HG02623 (cell line): ENCODE data around the gene PRSS33.

Source experiments
- ATAC-seq: cut with Tn5 transposase; IDR thresholded peaks from one replicate; pipeline ENCODE4 v1.9.1; 2021; ENCODE audit warnings: moderate library complexity; ENCODE audit not compliant: unreplicated experiment

PRSS33 gene

DNA sequence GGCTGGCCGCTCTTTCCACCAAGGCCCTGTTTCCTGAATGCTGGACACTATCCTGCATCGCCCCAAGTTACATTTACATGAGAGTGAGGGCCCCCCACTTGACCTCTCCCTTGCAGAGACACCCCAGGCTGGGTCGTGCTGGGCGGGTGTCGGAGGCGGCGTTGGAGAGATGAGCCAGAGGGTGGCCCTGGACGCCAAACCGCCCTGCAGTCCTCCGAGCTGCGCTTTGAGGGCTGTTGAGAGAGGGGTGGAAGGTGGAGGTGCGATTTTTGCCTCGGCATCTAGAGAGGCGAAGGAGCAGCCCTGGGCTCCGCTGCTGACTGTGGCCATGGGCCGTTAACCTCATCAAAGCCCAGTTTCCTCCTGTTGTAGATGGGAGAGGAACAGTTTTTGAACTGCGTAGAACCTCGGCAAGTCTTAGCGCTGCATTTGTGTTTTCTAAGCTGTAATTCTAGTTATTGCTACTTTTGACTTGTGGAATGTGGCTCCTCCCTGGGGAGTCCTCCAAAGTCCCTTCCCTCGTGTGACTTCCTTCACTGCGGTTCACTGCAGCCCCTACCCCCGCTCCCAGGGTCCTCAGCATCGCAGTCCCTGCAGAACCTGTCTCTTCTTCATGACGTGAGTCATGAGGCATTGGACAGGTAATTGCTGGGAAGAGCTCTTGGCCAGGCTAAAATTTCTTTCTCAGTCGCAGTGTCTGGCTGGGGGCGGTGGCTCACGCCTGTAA, 9.3 kb downstream of the PRSS33 start:
- no peak for ATAC-seq

DNA sequence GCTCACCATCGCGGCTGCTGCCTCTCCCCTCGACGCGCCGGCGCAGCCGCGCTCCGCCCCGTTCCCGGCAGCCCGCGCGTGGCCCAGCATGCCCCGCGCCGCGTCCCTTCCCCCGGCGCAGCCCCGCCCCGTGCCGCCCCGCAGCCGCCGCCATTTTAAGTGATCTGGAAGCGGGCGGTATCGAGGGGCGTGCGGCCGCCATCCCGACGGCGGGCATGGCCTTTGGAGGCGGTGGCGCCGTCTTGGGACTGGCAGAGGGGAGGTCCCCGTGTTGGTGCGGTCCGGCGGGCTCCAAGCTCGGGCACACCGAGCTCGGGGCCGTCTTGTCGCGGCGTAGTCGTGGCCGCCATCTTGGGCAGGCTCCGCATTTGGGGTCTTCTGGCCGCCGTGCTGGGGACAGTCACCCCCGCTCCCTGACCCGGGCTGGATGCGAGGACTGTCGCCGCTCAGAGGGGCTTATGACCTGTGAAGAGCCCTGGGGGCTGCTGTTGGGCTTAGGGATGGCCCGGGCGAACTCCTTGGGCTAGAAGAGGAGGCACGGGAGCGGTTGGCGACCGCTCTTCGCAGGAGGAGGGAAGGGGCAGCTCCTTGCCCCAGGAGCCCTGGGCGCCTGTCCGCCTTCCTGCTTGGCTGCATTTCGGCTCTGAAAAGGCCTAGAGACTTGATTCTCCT, 10.0 kb downstream of the PRSS33 start, which contains the start of gene ELOB:
ELOB (minus strand) TSS at position 50 of the 672 bp plus-strand sequence; CDS start at position 9, 41 bp downstream.
- peak; percentile 72 for ATAC-seq

DNA sequence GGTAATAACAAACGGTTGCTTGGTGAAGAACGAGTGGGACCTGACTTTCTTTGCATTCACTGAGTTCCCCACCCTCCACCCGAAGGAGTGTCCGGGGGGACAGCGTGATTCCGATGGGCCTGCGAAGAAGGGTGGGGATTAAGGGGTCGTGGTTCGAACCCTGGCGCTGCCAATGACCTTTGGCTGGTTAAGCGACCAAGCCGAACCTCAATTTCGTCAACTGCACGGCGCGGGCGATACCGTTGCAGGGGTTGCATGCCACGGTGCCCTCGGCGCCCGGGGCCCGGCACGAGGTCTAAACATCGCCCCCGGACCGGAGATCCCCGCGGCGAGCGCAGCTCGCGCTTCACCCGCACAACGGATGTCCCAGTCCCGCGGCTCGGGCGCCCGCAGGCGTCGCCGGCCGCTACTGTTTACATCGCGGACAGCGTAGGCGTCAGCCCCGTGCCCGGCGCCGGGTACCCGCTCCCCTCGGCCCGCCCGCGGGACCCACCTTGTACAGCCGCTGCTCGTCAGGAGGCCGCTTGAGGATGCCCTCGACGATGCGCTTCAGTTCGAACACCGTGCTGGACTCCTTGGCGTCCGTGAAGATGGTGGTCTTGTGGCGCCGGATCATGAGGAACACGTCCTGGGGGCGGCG, 10.7 kb downstream of the PRSS33 start:
- peak; percentile 29 for ATAC-seq

DNA sequence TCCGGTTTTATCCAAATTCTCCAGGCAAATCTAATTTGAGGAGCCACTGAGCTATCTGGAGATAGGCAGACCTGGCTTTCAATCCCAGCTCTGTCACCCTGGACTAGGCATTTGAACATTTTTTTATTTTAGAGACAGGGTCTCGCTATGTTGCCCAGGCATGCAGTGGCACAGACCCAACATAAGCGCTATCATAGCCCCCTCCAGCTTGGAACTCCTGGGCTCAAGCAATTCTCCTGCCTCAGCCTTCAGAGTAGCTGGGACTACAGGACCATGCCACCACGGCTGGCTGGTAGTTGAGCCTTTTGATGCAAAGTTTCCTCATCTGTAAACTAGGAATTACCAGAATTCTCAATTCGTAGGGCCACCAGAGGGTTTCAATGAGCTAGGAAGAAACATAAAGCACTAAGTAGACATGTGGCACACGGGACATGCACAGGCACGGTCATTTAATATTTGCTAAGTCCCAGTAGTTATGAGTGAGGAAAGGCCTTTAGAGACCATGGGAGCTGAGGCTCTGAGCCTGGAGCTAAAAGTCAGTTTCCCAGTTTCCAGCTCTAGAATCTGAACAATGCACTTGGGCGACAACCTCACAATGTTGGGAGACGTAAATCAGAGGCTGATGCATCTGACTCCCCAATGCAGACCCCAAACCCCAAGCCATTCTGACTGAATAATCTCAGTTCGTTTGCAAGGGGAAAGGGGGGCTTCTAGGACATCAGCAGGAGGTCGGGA, 11.4 kb downstream of the PRSS33 start:
- ATAC-seq: no peak

DNA sequence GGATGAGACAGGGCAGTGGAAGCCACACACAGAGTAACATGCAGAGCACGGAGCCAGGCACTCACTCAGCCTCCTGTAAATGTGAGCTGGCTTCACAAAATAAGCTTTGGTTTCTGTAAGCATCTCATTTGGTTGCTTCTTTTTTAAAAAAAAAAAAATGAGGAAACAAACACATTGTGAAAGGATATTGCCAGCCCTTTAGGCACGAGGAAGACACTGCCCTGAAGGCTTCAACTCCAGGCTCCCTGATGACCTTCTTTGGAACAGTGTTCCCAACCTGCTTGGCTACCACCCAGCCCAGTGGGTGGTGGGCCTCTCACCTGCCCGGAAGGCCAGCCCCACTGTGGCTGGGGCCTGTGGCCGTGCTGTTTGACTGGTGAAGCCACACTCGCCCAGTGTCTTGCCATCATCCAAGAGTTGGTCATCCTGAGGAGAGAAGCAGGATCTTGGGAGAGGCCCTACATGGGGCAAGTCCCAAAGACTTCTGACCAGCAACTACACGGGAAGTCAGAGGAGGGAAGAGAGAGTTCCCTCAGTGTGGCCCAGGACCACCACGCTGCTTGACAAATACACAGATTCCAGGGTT, 12.1 kb downstream of the PRSS33 start:
- ATAC-seq: no peak

DNA sequence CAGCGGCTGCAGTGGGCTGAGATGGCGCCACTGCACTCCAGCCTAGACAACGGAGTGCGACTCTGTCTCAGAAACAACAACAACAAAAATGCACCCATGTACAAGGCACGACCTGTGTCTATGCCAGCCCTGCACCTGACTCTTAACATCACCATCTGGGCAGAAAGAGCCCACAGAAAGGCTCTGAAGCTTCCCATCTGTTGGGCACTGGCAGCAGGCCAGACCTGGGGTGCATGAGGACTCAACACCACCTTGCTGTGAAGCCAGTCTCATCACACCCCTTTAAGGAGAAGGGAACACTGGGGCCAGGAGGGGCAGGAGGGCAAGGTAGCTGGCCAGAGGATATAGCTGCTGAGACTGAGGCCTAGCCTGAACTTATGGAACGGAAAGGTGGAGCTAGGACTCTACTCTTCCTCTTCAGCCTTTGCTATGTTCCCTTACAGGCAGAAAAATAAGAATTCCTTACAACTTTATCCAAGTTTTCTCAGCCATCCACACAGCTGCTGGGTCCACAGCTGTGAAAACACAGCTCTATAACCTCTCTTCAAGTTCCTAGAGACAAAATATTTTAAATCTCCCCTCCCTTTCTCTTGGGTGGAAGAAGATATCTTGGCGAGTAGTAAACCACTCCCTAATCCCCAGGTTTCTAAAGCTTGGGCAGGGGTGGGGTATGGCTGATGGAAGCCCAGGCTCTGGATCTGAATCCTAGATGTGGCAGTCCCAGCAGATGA, 13.0 kb downstream of the PRSS33 start:
- no peak for ATAC-seq

DNA sequence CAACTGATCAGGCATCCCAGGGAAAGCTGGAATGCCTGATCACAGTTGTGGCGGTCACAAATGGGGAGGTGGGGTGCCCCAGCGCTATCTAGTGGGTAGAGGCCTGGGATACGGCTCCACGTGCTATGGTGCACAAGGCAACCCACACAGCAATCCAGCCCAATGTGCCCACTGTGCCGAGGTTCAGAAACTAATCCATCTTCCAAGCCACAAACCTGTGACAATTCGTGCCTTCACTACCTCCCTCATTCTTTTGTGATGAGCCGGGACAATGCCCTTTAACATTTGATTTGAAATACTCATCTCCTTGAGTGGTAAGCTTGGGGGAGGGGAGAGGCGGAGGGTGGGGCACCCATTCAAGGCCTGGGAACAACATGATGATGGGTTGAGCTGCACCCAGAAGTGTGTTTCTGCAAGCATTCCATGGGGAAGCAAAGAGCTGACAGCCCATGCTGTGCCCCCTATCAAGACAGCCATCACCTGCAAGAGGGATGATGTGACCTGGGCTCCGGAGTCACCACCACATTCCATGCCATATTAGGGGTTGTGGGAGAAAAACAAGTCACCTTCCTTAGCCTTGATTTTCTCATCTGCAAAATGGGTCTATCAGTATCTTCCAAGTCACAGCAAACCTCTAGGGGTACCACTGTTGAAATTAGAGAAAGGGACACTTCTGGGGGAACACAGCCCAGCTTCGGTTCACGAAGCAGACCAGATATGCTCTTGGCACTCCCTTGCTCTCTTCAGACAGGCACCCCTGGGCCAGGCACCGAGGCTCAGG, 14.0 kb downstream of the PRSS33 start:
- no peak for ATAC-seq

DNA sequence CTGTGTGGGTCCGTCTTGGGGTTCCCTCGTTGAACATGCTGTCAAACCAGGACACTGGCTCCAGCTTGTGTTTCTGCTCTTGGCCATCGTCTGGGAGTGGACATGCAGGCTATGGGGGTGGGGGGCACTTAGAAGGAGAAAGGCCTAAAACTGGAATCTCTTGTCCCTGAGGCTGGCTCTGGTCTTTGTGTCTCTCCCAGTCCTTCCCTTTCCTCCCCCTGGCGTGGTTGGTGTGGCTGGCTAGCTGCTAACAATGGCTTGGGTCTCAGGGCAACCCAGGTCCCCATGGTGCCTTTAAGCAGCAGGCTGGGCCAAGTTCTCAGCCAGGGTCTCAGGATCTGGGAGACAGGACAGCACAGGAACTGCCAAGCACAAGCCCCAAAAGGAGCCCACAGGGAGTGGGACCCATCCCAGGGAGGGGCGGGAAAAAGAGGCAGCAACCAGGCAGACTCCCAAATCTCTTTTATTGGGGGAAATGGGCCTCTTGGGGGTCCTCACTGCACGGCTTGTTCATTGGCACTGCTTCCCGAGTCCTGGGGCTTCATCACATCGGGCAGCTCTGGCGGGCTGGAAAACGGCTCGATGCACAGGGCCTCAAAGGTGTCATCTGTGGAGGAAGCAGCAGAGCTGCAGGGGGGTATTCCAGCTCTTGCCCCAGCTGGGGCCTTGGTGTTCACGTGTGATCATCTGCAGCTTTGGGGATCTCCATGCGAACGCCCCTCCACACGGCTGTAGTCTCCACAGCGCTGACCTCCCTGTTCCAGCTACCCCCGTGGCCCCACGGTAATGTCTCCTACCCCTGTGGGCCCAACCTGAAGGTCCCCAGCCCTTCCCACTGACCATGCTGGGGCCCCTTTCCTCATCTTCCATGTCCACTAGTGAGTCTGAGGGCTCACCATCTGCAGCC, 15.6 kb downstream of the PRSS33 start:
- no peak for ATAC-seq

DNA sequence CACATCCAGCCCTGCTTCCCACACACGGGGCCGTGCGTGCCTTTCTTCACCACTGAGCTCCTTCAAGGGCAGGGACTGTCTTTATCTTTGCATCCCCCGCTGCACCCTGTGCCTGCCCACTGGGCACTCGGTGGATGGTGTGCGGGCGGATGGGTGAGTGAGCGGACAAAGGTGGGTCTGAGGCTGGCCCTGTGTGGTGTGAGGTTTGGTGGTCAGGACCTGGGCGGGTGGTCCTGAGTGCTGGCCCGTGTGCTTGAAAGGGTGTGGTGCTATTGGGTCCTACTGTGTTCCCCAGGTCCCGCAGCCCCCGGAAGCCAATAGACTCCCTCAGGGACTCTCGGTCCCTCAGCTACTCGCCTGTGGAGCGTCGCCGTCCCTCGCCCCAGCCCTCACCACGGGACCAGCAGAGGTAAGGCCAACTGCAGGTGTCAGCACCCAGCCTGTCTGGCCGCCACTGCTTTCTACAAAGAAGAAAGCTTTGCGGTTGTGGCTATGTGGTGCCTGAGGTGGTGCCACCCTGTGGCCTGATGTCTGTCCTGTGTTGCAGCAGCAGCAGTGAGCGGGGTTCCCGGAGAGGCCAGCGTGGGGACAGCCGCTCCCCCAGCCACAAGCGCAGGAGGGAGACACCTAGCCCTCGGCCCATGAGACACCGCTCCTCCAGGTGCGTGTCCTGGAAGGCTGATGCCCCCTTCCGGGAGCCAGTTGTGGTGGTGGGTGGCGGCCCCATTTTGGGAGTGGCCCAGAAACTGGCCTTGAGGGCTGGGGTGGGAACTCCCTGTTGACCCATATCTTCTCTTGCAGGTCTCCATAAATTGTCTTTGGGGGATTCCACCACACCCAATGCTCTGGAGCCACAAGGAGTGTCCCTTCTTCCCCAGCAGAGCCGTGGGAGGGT, 17.1 kb downstream of the PRSS33 start:
- ATAC-seq: no peak

DNA sequence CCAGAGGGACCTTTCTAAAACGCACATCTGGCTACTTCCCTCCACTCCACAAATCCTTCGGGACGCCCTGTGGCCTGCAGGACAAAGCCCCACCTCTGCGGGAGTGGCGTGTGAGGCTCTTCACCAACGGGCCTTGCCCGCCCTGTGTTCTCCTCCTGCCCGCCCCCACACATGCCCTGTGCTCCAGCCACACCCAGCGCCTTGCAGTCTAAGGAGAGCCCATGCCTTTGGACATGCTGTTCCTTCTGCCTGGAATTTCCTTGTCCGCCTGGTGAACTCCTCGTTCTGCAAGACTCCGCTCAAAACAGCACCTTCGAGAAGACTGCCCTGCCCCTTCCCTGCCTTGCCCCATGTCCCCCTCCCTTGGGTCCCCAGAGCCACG, 17.7 kb downstream of the PRSS33 start:
- ATAC-seq: no peak

DNA sequence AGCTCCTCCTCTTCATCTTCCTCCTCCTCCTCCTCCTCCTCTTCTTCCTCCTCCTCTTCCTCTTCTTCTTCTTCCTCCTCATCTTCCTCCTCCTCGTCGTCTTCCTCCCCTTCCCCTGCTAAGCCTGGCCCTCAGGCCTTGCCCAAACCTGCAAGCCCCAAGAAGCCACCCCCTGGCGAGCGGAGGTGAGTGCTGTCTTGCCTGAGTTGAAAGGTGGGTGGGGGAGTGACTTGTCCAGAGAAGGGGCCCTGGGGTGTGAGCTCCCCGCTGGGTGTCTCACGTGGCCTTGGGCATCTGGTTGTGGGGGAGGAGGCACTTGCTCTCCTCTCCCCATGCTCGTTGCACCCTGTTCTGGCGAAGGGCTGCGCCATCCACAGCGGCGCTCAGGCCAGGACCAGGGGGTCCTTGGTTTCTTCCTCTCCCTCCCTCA, 18.2 kb downstream of the PRSS33 start:
- no peak for ATAC-seq

DNA sequence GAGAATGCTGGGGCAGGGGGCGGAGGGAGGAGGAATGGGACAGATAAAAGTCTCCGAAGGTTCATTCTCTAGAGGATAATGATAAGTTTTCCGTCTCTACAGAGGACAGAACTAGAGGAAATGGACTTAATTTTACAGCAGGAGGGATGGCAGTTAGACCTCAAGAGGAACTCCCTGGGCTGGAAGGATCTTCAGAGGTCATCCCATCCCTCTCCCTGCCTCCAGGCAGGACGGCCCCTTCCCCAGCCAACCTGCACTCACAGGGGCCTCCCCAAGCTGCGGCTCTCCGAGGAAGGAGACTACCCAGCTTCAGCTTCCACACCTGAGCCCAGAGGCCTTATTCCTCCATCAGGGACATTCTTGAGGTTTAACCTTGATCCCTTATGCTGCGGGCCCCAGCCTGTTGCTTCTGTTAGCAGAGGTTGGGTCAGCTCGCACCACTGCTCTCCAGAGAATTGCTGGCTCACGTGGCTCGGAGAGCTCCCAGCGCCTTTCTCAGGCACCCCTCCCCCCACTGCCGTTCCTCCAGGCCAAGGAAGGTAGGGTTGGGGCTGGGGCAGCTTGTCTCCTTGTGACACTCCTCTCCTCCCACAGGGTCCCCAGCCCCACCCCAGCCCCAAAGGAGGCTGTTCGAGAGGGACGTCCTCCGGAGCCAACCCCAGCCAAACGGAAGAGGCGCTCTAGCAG, 18.8 kb downstream of the PRSS33 start:
- ATAC-seq: no peak

DNA sequence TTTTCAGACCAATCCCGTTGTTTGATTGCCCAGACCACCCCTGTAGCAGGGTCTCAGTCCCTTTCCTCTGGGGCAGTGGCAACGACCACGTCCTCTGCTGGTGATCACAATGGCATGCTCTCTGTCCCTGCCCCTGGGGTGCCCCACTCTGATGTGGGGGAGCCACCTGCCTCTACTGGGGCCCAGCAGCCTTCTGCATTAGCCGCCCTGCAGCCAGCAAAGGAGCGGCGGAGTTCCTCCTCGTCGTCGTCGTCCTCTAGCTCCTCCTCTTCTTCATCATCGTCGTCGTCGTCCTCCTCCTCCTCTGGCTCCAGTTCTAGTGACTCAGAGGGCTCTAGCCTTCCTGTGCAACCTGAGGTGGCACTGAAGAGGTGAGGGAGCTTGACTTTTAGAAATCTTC, 19.5 kb downstream of the PRSS33 start:
- no peak for ATAC-seq

DNA sequence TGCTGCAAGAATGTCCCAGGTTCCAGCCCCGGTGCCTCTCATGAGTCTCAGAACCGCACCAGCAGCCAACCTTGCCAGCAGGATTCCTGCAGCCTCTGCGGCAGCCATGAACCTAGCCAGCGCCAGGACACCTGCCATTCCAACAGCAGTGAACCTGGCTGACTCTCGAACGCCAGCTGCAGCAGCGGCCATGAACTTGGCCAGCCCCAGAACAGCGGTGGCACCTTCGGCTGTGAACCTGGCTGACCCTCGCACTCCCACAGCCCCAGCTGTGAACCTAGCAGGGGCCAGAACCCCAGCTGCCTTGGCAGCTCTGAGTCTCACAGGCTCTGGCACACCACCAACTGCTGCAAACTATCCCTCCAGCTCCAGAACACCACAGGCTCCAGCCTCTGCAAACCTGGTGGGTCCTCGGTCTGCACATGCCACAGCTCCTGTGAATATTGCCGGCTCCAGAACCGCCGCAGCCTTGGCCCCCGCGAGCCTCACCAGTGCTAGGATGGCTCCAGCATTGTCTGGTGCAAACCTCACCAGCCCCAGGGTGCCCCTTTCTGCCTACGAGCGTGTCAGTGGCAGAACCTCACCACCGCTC, 20.1 kb downstream of the PRSS33 start:
- ATAC-seq: no peak

DNA sequence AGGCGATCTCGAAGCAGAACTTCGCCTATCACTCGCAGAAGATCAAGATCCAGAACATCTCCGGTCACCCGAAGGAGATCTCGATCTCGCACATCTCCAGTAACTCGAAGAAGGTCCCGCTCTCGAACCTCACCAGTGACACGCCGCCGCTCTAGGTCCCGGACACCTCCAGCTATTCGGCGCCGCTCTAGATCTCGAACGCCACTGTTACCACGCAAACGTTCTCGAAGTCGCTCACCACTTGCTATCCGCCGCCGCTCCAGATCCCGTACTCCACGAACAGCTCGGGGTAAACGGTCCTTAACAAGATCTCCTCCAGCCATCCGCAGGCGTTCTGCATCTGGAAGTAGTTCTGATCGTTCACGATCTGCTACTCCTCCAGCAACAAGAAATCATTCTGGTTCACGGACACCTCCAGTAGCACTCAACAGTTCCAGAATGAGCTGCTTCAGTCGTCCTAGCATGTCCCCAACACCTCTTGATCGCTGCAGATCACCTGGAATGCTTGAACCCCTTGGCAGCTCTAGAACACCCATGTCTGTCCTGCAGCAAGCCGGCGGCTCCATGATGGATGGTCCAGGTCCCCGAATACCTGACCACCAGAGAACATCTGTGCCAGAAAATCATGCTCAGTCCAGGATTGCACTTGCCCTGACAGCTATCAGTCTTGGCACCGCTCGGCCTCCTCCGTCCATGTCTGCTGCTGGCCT, 20.8 kb downstream of the PRSS33 start:
- ATAC-seq: no peak
